NCI-H2227 (cell line): Measurements from ENCODE around the gene SPATA31C2.
"Not testable (repeated sequence)": the region's sequence is repeated elsewhere in the genome, so short reads cannot be mapped to it uniquely, and the experiment has no call there.

Experiments used
- DNase-seq: peaks from one replicate; lab custom pipeline; 2025; ENCODE audit not compliant: unreplicated experiment; lab: John Stamatoyannopoulos, UW

SPATA31C2 gene

GRCh38 chr9:88127700-88128300 is 10.5 kb downstream of the SPATA31C2 start:
- DNase-seq, result not testable (repeated sequence)

- DNase-seq, result not testable (repeated sequence)
These were observed 14.9 kb downstream of the SPATA31C2 start for GRCh38 chr9:88123413-88123812.

GRCh38 chr9:88118121-88118520 is 20.2 kb downstream of the SPATA31C2 start:
- not testable (repeated sequence) for DNase-seq

- DNase-seq, result peak; percentile 3
These were observed 23.2 kb downstream of the SPATA31C2 start for GRCh38 chr9:88114968-88115612.

GRCh38 chr9:88114283-88114967 is 23.9 kb downstream of the SPATA31C2 start:
- not testable (repeated sequence) for DNase-seq

- DNase-seq, result peak; percentile 92
These were observed 24.8 kb downstream of the SPATA31C2 start for GRCh38 chr9:88113156-88114130.

- DNase-seq, result no peak
These were observed 28.2 kb downstream of the SPATA31C2 start for GRCh38 chr9:88110026-88110425.

GRCh38 chr9:88108779-88109178 is 29.5 kb downstream of the SPATA31C2 start:
- no peak for DNase-seq

GRCh38 chr9:88106492-88106891 is 31.8 kb downstream of the SPATA31C2 start:
- DNase-seq, result no peak

GRCh38 chr9:88092797-88093331 is 45.4 kb downstream of the SPATA31C2 start:
- no peak for DNase-seq

- DNase-seq, result no peak
These were observed 48.1 kb downstream of the SPATA31C2 start for GRCh38 chr9:88090151-88090581.

GRCh38 chr9:88087906-88088305 is 50.4 kb downstream of the SPATA31C2 start:
- no peak for DNase-seq

- no peak for DNase-seq
These were observed 52.8 kb downstream of the SPATA31C2 start for GRCh38 chr9:88085476-88085875.

- no peak for DNase-seq
These were observed 53.7 kb downstream of the SPATA31C2 start for GRCh38 chr9:88084357-88085183.
